ENCODE results near the gene SLC22A4.

Gene SLC22A4

GRCh38 chr5:132298298-132299212 is 4.4 kb downstream of the SLC22A4 start:
- no peak overlapping the region for H3K27ac ChIP-seq (ENCODE audit: low read length)
- H3K4me3 ChIP-seq (ENCODE audit: low read length) = no peak overlapping the region
- H3K27me3 ChIP-seq (ENCODE audit: control insufficient read depth, insufficient read depth, low read length) = peaks cover 25% of the 10 kb centered on the region
- H3K4me1 ChIP-seq (ENCODE audit: control insufficient read depth, low read depth, low read length) = no peaks in the 10 kb centered on the region
- H3K9me3 ChIP-seq (ENCODE audit: control insufficient read depth, low read depth, low read length) = no peaks in the 10 kb centered on the region
- H3K9ac ChIP-seq (ENCODE audit: low read length) = no peak overlapping the region
- H3K36me3 ChIP-seq (ENCODE audit: control insufficient read depth, low read depth, low read length) = no peaks in the 10 kb centered on the region

- no peak overlapping the region for H3K4me3 ChIP-seq (ENCODE audit: low read length)
- H3K9ac ChIP-seq (ENCODE audit: low read length) = no peak overlapping the region
- peaks cover 17% of the 10 kb centered on the region for H3K27me3 ChIP-seq (ENCODE audit: control insufficient read depth, insufficient read depth, low read length)
- no peaks in the 10 kb centered on the region for H3K4me1 ChIP-seq (ENCODE audit: control insufficient read depth, low read depth, low read length)
- H3K27ac ChIP-seq (ENCODE audit: low read length) = no peak overlapping the region
- no peaks in the 10 kb centered on the region for H3K9me3 ChIP-seq (ENCODE audit: control insufficient read depth, low read depth, low read length)
- no peaks in the 10 kb centered on the region for H3K36me3 ChIP-seq (ENCODE audit: control insufficient read depth, low read depth, low read length)
Observed at GRCh38 chr5:132299917-132300316, 5.7 kb downstream of the SLC22A4 start.

GRCh38 chr5:132300577-132301343 is 6.6 kb downstream of the SLC22A4 start:
- Histone ChIP-seq H3K9me3 (ENCODE audit: control insufficient read depth, low read depth, low read length) (no peaks in the 10 kb centered on the region), H3K36me3 (ENCODE audit: control insufficient read depth, low read depth, low read length) (no peaks in the 10 kb centered on the region), H3K9ac (ENCODE audit: low read length) (no peak overlapping the region), H3K4me3 (ENCODE audit: low read length) (no peak overlapping the region), H3K27me3 (ENCODE audit: control insufficient read depth, insufficient read depth, low read length) (peaks cover 9% of the 10 kb centered on the region), H3K4me1 (ENCODE audit: control insufficient read depth, low read depth, low read length) (no peaks in the 10 kb centered on the region), H3K27ac (ENCODE audit: low read length) (no peak overlapping the region)

GRCh38 chr5:132301344-132302271 is 7.4 kb downstream of the SLC22A4 start:
- no peaks in the 10 kb centered on the region for H3K4me1 ChIP-seq (ENCODE audit: control insufficient read depth, low read depth, low read length)
- H3K27me3 ChIP-seq (ENCODE audit: control insufficient read depth, insufficient read depth, low read length) = peaks cover under 1% of the 10 kb centered on the region
- no peak overlapping the region for H3K27ac ChIP-seq (ENCODE audit: low read length)
- no peak overlapping the region for H3K4me3 ChIP-seq (ENCODE audit: low read length)
- no peak overlapping the region for H3K9ac ChIP-seq (ENCODE audit: low read length)
- H3K9me3 ChIP-seq (ENCODE audit: control insufficient read depth, low read depth, low read length) = no peaks in the 10 kb centered on the region
- H3K36me3 ChIP-seq (ENCODE audit: control insufficient read depth, low read depth, low read length) = no peaks in the 10 kb centered on the region

- Histone ChIP-seq H3K27me3 (ENCODE audit: control insufficient read depth, insufficient read depth, low read length) (no peaks in the 10 kb centered on the region), H3K4me3 (ENCODE audit: low read length) (no peak overlapping the region), H3K27ac (ENCODE audit: low read length) (no peak overlapping the region), H3K9me3 (ENCODE audit: control insufficient read depth, low read depth, low read length) (no peaks in the 10 kb centered on the region), H3K36me3 (ENCODE audit: control insufficient read depth, low read depth, low read length) (no peaks in the 10 kb centered on the region), H3K4me1 (ENCODE audit: control insufficient read depth, low read depth, low read length) (no peaks in the 10 kb centered on the region), H3K9ac (ENCODE audit: low read length) (no peak overlapping the region)
Observed at GRCh38 chr5:132302413-132302812, 8.2 kb downstream of the SLC22A4 start.

- Histone ChIP-seq H3K4me3 (ENCODE audit: low read length) (no peak overlapping the region), H3K4me1 (ENCODE audit: control insufficient read depth, low read depth, low read length) (no peaks in the 10 kb centered on the region), H3K27me3 (ENCODE audit: control insufficient read depth, insufficient read depth, low read length) (no peaks in the 10 kb centered on the region), H3K27ac (ENCODE audit: low read length) (no peak overlapping the region), H3K36me3 (ENCODE audit: control insufficient read depth, low read depth, low read length) (no peaks in the 10 kb centered on the region), H3K9ac (ENCODE audit: low read length) (no peak overlapping the region), H3K9me3 (ENCODE audit: control insufficient read depth, low read depth, low read length) (no peaks in the 10 kb centered on the region)
Observed at GRCh38 chr5:132303589-132303988, 9.4 kb downstream of the SLC22A4 start.

- no peak overlapping the region for H3K4me3 ChIP-seq (ENCODE audit: low read length)
- no peaks in the 10 kb centered on the region for H3K4me1 ChIP-seq (ENCODE audit: control insufficient read depth, low read depth, low read length)
- H3K27ac ChIP-seq (ENCODE audit: low read length) = no peak overlapping the region
- no peaks in the 10 kb centered on the region for H3K27me3 ChIP-seq (ENCODE audit: control insufficient read depth, insufficient read depth, low read length)
- no peaks in the 10 kb centered on the region for H3K9me3 ChIP-seq (ENCODE audit: control insufficient read depth, low read depth, low read length)
- H3K36me3 ChIP-seq (ENCODE audit: control insufficient read depth, low read depth, low read length) = no peaks in the 10 kb centered on the region
- H3K9ac ChIP-seq (ENCODE audit: low read length) = no peak overlapping the region
Observed at GRCh38 chr5:132305420-132305819, 11.2 kb downstream of the SLC22A4 start.

- Histone ChIP-seq H3K36me3 (ENCODE audit: control insufficient read depth, low read depth, low read length) (no peaks in the 10 kb centered on the region), H3K4me3 (ENCODE audit: low read length) (no peak overlapping the region), H3K27me3 (ENCODE audit: control insufficient read depth, insufficient read depth, low read length) (no peaks in the 10 kb centered on the region), H3K4me1 (ENCODE audit: control insufficient read depth, low read depth, low read length) (no peaks in the 10 kb centered on the region), H3K9me3 (ENCODE audit: control insufficient read depth, low read depth, low read length) (no peaks in the 10 kb centered on the region), H3K9ac (ENCODE audit: low read length) (no peak overlapping the region), H3K27ac (ENCODE audit: low read length) (no peak overlapping the region)
Observed at GRCh38 chr5:132308701-132309100, 14.5 kb downstream of the SLC22A4 start.

- Histone ChIP-seq H3K27ac (ENCODE audit: low read length) (no peak overlapping the region), H3K36me3 (ENCODE audit: control insufficient read depth, low read depth, low read length) (no peaks in the 10 kb centered on the region), H3K9me3 (ENCODE audit: control insufficient read depth, low read depth, low read length) (no peaks in the 10 kb centered on the region), H3K4me3 (ENCODE audit: low read length) (no peak overlapping the region), H3K27me3 (ENCODE audit: control insufficient read depth, insufficient read depth, low read length) (no peaks in the 10 kb centered on the region), H3K4me1 (ENCODE audit: control insufficient read depth, low read depth, low read length) (no peaks in the 10 kb centered on the region), H3K9ac (ENCODE audit: low read length) (no peak overlapping the region)
Observed at GRCh38 chr5:132309679-132310078, 15.5 kb downstream of the SLC22A4 start.

- H3K9ac ChIP-seq (ENCODE audit: low read length) = no peak overlapping the region
- no peaks in the 10 kb centered on the region for H3K4me1 ChIP-seq (ENCODE audit: control insufficient read depth, low read depth, low read length)
Observed at GRCh38 chr5:132310141-132310834, 16.1 kb downstream of the SLC22A4 start.

More at GRCh38 chr5:132310141-132310834, 16.1 kb downstream of the SLC22A4 start:
- Histone ChIP-seq H3K36me3 (ENCODE audit: control insufficient read depth, low read depth, low read length) (no peaks in the 10 kb centered on the region), H3K27me3 (ENCODE audit: control insufficient read depth, insufficient read depth, low read length) (no peaks in the 10 kb centered on the region), H3K9me3 (ENCODE audit: control insufficient read depth, low read depth, low read length) (no peaks in the 10 kb centered on the region), H3K4me3 (ENCODE audit: low read length) (no peak overlapping the region), H3K27ac (ENCODE audit: low read length) (no peak overlapping the region)
